ENCODE results near the gene TPSD1.

TPSD1 gene

DNA sequence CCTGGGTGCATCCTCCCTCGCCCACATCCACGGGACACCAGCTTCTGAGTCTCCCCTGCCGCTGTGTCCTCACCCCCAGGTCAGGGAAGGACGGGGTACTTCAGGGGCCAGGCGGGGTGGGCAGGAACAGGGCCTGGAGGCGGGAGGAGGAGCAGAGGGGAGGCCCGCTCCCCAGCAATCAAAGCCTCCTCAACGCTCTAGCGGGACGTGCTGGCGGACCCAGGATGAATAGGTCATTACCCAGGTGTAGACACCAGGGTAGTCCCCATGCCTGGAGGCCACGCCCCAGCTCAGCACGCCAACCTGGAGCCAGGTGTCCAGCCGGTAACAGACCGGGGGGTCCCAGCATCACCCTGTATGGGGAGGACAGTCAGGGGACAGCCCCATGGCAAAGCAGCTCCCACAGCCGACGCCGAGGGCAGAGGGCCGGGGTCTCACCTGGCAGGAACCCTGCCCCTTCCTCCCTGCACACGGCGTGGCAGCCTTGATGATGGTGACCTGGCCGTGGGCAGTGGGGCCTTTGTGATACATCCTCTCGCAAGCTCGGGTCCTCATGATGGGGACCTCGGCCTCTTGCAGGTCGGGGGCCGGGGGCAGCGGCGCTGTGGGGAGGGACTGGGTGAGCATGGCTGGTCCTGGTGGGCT lies 24.2 kb downstream of the TPSD1 start:
- H3K36me3 ChIP-seq (ENCODE audit: insufficient read depth): no peaks in the 10 kb centered on the region
- H2AFZ ChIP-seq (ENCODE audit: low read depth): no peak overlapping the region
- H3K4me2 ChIP-seq: no peak overlapping the region
- H3K4me3 ChIP-seq (IDR thresholded peaks at IDR 0.05; ENCODE audit: insufficient read depth, low read depth, low read length): no peak overlapping the region
- no peak overlapping the region for H3K9ac ChIP-seq
- TF ChIP-seq, protein P1, sequence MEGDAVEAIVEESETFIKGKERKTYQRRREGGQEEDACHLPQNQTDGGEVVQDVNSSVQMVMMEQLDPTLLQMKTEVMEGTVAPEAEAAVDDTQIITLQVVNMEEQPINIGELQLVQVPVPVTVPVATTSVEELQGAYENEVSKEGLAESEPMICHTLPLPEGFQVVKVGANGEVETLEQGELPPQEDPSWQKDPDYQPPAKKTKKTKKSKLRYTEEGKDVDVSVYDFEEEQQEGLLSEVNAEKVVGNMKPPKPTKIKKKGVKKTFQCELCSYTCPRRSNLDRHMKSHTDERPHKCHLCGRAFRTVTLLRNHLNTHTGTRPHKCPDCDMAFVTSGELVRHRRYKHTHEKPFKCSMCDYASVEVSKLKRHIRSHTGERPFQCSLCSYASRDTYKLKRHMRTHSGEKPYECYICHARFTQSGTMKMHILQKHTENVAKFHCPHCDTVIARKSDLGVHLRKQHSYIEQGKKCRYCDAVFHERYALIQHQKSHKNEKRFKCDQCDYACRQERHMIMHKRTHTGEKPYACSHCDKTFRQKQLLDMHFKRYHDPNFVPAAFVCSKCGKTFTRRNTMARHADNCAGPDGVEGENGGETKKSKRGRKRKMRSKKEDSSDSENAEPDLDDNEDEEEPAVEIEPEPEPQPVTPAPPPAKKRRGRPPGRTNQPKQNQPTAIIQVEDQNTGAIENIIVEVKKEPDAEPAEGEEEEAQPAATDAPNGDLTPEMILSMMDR (conservative IDR thresholded peaks at IDR 0.05; ENCODE audit: low read depth, low read length): no peak
- no peak overlapping the region for H3K27ac ChIP-seq
- H4K20me1 ChIP-seq (ENCODE audit: insufficient read depth): no peaks in the 10 kb centered on the region
- H3K4me1 ChIP-seq (ENCODE audit: low read depth, poor library complexity, severe bottlenecking): no peaks in the 10 kb centered on the region
- no peaks in the 10 kb centered on the region for H3K79me2 ChIP-seq (ENCODE audit: insufficient read depth, low read depth)
- H3K27me3 ChIP-seq (ENCODE audit: insufficient read depth, low read depth): peaks cover 95% of the 10 kb centered on the region

DNA sequence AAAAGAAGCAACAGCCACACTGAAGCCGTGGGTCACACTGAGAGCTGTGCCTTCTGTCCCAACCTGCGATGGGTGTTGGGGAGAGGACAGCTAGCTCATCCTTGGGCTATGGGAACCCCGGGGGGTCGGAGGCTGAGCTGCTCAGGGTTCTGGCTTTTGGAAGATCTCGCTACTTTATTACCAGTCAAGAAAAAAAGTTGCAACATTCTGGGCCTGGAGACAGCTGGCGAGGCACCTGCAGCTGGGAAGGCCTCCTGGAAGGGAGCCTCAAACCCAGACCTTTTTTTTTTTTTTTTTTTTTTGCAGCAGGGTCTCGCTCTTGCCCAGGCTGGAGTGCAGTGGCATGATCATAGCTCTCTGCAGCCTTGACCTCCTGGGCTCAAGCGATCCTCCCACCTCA lies 24.9 kb downstream of the TPSD1 start:
- H3K27ac ChIP-seq: no peak overlapping the region
- H3K79me2 ChIP-seq (ENCODE audit: insufficient read depth, low read depth): no peaks in the 10 kb centered on the region
- no peaks in the 10 kb centered on the region for H4K20me1 ChIP-seq (ENCODE audit: insufficient read depth)
- H3K9ac ChIP-seq: no peak overlapping the region
- TF ChIP-seq, protein P1 (conservative IDR thresholded peaks at IDR 0.05; ENCODE audit: low read depth, low read length): no peak
- H3K4me1 ChIP-seq (ENCODE audit: low read depth, poor library complexity, severe bottlenecking): no peaks in the 10 kb centered on the region
- no peak overlapping the region for H3K4me3 ChIP-seq (IDR thresholded peaks at IDR 0.05; ENCODE audit: insufficient read depth, low read depth, low read length)
- no peak overlapping the region for H3K4me2 ChIP-seq
- H3K27me3 ChIP-seq (ENCODE audit: insufficient read depth, low read depth): peaks cover 96% of the 10 kb centered on the region
- no peak overlapping the region for H2AFZ ChIP-seq (ENCODE audit: low read depth)
- no peaks in the 10 kb centered on the region for H3K36me3 ChIP-seq (ENCODE audit: insufficient read depth)

DNA sequence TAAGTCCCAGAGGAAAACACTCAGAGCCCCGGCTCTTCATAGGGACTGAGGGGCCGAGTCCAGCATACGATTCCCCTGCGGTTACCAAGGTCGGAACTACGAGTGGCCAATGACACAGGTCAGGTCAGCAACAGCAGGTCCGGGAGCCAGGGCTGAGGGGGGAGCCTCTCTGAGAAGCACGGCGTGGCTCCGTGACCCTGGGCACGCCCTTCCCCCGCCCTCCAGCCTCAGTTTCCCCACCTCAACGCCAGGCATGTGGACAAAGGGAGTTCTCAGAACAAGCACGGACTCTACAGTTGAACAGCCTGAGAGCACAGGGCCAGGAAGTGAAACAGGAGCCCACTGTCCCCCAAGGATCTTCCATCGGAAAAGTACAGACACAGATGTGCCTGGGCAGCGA lies 25.6 kb downstream of the TPSD1 start:
- no peak overlapping the region for H3K27ac ChIP-seq
- no peak overlapping the region for H2AFZ ChIP-seq (ENCODE audit: low read depth)
- H3K4me2 ChIP-seq: no peak overlapping the region
- TF ChIP-seq, protein P1 (conservative IDR thresholded peaks at IDR 0.05; ENCODE audit: low read depth, low read length): no peak
- H3K9ac ChIP-seq: no peak overlapping the region
- H3K36me3 ChIP-seq (ENCODE audit: insufficient read depth): no peaks in the 10 kb centered on the region
- no peak overlapping the region for H3K4me3 ChIP-seq (IDR thresholded peaks at IDR 0.05; ENCODE audit: insufficient read depth, low read depth, low read length)
- no peaks in the 10 kb centered on the region for H3K4me1 ChIP-seq (ENCODE audit: low read depth, poor library complexity, severe bottlenecking)
- H3K79me2 ChIP-seq (ENCODE audit: insufficient read depth, low read depth): no peaks in the 10 kb centered on the region
- H3K27me3 ChIP-seq (ENCODE audit: insufficient read depth, low read depth): peaks cover 96% of the 10 kb centered on the region
- no peaks in the 10 kb centered on the region for H4K20me1 ChIP-seq (ENCODE audit: insufficient read depth)

DNA sequence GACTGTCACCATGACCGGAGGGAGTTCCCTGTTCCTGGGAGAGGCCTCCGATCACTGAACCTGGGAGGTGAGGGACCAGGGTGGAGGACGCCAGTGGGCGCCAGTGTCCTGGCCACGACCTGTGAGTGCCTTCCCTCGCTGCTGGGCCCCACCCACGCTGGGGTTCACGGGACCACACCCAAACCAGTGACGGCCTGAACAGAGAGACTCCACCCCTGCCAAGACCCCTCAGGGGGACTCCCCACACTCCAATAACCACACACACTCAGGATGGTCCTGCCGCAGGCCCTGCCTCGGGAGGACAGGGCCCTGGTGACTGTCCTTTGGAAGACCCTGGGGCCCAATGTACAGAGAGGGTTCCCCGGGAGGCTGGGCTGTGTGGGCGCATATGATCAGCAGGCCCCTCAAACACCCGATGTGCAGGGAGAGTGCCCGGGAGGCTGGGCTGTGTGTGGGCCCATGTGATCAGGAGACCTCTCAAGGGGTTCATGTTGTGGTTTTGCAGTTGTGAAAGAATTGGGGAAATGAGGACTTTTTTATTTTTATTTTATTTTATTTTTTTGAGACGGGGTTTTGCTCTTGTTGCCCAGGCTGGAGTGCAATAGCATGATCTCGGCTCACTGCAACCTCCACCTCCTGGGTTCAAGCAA lies 26.6 kb downstream of the TPSD1 start:
- H3K27ac ChIP-seq: no peak overlapping the region
- H3K4me3 ChIP-seq (IDR thresholded peaks at IDR 0.05; ENCODE audit: insufficient read depth, low read depth, low read length): no peak overlapping the region
- no peak overlapping the region for H3K9ac ChIP-seq
- no peaks in the 10 kb centered on the region for H3K79me2 ChIP-seq (ENCODE audit: insufficient read depth, low read depth)
- no peaks in the 10 kb centered on the region for H3K36me3 ChIP-seq (ENCODE audit: insufficient read depth)
- no peak overlapping the region for H2AFZ ChIP-seq (ENCODE audit: low read depth)
- H3K4me2 ChIP-seq: no peak overlapping the region
- no peaks in the 10 kb centered on the region for H4K20me1 ChIP-seq (ENCODE audit: insufficient read depth)
- TF ChIP-seq, protein P1 (conservative IDR thresholded peaks at IDR 0.05; ENCODE audit: low read depth, low read length): no peak
- H3K4me1 ChIP-seq (ENCODE audit: low read depth, poor library complexity, severe bottlenecking): no peaks in the 10 kb centered on the region
- H3K27me3 ChIP-seq (ENCODE audit: insufficient read depth, low read depth): peaks cover 98% of the 10 kb centered on the region

Data from KMS-11 (cell line).